HG02763 (cell line): ENCODE results near the gene TULP4.
A peak's percentile ranks its signal among the peaks of the same experiment; 100 is the strongest.
"Not testable (repeated sequence)": the region's sequence is repeated elsewhere in the genome, so short reads cannot be mapped to it uniquely, and the experiment has no call there.

Source experiments
- ATAC-seq: cut with Tn5 transposase; IDR thresholded peaks from one replicate; pipeline ENCODE4 v1.9.1; 2021; ENCODE audit warnings: mild to moderate bottlenecking, moderate library complexity; ENCODE audit not compliant: unreplicated experiment

The TULP4 gene

DNA sequence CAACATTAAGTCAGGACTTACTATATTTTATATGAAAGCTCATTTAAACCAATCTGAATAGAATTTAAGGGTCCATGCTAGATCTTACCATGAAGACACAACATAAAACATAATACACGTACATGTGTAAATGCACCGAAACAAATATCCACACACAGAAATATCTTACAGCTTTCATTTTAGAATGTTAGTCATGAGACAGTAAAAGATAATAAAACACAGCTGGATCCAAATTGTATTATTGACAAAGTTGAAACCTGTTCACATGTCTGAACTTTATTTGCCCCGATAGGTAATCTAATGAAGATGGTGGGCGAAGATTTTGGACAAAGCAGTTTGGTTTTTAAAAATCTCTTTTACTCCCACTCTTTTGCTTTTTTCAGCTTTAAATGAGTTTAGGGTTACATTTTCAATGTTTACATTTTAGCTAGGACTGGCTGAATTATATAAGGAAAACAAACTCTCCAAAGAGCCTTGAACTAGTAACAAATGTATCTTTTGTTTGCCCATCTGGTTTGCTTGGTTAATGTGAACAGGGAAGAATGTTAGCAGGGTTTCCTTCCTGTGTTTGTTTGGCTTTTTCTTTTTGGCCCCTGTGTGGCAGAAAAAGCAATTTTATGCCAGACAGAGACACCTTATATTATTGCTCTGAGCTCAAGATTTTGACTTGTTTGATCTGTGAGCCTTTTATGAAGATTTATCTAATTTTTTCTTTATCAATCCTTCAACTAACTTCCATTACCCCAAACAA is 242.5 kb downstream of the TULP4 start:
- no peak for ATAC-seq

DNA sequence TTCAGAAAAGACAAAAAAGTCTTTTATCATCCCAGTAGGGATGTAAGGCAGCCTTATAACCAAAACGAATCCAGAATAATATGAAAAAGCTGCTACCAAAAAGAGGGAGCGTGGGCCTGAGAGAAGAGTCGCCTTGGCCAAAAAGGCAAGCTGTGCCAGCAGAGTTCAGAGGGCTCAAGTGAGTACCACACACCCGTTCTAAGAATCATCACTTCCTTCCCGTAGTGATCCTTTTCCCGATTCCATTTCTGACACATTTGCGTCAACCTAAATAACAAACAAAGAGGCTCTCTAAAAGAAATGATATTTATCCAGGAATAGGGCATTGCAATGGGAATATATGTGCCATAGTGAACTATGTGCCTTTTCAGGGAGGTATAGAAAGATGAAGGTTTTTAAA is 243.8 kb downstream of the TULP4 start:
- ATAC-seq = no peak

DNA sequence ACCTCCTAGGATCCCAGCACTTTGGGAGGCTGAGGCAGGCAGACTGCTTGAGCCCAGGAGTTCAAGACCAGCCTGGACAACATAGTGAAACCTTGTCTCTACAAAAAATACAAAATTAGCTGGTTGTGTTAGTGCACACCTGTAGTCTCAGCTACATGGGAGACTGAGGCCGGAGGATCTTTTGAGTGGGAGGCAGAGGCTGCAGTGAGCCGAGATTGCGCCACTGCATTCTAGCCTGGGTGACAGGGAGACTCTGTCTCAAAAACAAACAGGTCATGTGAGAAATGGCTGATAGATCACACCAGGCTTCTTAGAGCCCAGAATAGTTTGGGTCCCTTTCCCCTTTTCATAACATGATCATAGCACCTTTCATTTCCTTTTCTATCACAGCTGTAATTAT is 244.8 kb downstream of the TULP4 start:
- not testable (repeated sequence) for ATAC-seq

DNA sequence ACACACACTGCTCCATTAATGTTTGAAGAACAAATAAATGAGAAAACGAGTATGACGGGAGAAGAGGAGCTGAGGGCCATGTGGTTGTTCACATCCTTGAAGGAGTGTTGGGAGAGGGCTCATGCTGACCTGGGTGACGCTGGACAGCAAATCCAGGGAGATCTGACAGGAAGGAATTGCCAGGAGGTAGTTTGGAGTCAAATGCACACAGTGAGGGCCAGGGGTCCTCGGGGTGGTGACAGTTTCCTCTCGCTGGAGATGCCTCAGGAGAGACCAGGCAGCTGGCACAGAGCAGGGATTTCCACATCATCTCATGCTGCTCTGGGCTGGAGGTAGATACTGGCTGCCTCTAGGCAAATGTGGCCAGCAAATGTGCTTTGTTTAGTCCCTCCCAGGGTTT is 245.7 kb downstream of the TULP4 start:
- no peak for ATAC-seq

DNA sequence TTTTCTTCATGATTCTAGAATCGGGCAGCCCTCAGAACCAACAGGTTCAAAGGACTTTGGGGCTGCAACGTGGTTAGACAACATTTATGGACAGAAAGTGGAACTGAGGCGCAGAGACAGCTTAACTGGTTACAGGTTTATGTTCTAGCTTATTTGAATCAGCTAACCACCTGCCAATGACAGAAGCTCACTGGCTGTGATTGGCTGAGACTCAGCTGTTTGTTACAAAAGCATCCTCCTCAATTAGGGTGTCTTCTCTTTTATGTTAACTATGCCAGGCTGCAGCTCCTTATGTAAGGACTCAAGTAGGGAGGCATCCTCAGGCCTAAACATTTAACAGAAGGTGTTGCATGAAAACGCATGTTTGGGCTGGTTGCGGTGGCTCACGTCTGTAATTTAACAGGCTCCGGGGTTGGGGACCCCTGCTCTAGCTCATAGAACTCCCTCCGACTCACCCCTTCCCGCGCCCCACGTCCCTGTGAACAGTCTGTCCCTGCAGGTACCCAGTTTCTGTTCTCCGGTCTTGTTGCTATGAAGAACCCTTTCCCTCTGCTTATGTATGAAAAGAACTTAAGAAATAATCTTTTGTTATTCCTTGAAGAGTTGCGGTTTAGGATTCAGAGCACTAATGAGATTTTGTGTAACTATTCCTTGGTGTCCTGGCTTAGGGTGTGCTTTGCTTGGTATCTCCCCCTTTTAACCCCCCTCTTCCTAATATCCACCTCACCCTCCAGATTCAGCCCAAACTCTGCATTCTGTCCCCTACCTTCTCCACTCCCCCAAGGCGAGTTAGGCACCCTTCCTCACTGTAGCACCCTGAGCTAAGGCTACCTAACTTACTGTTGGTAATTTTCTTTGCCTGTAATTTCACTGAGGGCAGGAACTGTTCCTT is 246.4 kb downstream of the TULP4 start:
- no peak for ATAC-seq

DNA sequence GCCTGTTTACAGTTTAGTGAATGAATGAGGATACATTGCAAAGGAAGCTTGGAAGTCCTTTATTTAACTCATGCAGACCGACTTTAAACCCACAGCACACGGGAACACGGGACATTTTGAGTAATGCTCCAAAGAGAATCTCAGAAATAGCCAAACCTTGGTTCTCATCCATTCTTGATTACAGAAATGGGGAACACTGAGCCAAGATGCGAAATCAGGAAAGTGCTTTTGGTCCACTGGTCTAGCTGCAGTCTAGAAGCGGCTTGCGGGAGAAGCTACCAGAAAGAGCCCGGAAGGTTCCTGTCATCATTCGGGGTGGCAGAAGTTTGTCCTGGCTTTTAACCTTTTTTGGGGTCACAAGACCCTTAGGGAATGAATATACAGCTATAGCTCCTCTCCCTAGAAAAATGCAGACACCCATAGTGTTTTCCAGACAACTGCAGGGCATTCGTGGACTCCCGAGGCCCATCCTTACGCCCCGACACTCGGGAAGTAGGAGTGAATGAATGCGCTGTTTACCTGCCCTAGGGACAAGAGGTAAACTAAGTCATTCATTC is 247.2 kb downstream of the TULP4 start:
- ATAC-seq = no peak

DNA sequence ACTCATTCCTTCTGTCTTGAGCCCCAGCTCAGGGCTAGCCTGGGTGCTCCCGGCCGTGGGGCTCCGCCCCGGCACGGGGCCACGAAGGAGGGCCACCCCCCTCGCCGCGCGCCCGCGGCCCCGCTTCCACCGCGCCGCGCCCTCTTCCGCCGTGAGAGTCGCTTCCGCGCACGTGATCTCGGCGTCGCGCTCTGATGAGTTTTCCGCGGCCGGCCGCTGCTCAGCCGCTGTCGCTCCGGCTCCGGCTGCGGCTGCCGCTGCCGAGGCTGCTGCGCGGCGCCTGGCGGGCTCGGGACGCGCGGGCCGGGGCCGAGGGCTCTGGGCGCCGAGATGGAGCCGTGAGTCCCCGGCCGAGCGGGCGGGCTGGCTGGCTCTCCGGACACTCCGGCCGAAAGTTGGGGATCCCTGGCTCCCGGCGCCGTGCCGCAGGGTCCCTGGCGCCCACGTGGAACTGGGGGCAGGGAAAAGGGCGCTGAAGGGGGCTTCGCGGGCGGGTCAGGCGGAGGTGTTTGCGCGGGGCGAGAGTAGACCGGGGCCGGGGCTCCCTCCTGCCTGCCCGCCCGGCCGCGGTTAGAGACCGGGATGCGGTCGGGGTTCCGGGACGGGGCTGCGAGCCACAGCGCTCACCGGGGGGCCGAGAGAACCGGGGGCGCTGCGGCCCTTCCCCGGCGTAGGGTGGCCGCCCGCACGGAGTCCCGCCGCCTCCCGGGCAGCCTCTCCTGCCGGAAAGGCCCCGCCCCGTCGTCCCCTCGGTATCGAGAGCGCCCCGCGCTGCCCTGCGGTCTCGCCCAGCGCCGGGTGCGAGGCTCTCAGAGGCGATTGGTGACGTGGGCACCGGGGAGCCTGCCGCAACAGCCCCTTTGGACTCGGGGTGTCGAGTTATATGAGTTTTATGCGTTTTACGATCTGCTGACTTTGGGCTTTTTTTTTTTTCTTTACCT is 247.9 kb downstream of the TULP4 start, which contains the start of gene TMEM181:
TMEM181 (plus strand) TSS at position 197 of the 941 bp plus-strand sequence; CDS start at position 331, 134 bp downstream.
- ATAC-seq = peak; percentile 88

DNA sequence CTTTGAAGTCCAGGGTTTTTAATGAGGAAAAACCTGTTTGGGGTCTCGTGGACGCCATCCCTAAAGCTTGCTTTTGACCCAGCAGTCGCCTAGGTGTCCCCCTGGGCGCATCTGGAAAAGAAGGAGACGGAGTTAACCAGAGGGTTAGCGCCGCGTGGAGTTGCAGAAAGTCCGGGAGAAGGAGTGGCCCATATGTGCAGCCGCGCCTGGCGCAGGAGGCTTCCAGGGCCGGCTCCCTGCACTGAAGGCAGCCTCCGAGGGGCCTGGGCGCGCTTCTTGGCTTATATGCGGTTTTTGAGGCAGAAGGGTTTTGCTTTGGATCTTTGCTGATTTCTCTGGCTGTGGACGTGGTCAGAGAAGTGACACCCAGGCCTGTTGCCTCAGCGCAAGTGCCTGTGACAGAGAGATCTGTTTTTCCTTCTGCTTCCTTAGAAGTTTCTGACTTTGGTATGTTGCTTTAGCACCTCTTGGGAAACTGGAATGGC is 248.6 kb downstream of the TULP4 start:
- ATAC-seq = no peak
